Lower lobe of right lung (tissue), 2 donors: ENCODE measurements around the gene GGNBP2. TPM values are rescaled to one million over a fixed set of nuclear protein-coding genes. Genes with fewer than 3 reads are reported as not detected.
"Not testable (repeated sequence)": the region's sequence is repeated elsewhere in the genome, so short reads cannot be mapped to it uniquely, and the experiment has no call there.

ENCODE experiments used
- ATAC-seq, 2 donors: fragments of 200-7000 bp; cut with Tn5 transposase; one replicate each; pipeline ENCODE4 v1.9.1; 2020 to 2022; ENCODE audit warnings: mild to moderate bottlenecking in 2 of 2, moderate library complexity in 2 of 2
- DNase-seq: peaks from one replicate; pipeline ENCODE4 v3.0.0-alpha.2; 2020
- H3K27ac ChIP-seq: fragments of 200-600 bp; one replicate; pipeline ENCODE4 v1.8.0; 2022
- H3K27me3 ChIP-seq: fragments of 200-600 bp; one replicate; pipeline ENCODE4 v1.8.0; 2022; ENCODE audit warnings: low read depth
- H3K36me3 ChIP-seq: fragments of 200-600 bp; one replicate; pipeline ENCODE4 v1.8.0; 2022; ENCODE audit warnings: mild to moderate bottlenecking
- H3K4me1 ChIP-seq: fragments of 200-600 bp; one replicate; pipeline ENCODE4 v1.8.0; 2022
- H3K4me3 ChIP-seq: fragments of 200-600 bp; one replicate; pipeline ENCODE4 v1.8.0; 2022; ENCODE audit warnings: mild to moderate bottlenecking
- H3K9me3 ChIP-seq: fragments of 200-600 bp; one replicate; pipeline ENCODE4 v1.8.0; 2022
- intact Hi-C: fragments of 100-400 bp; cut with DNase I; formaldehyde crosslinking; loops from one replicate; pipeline ENCODE4 v1.11.0; 2022
- total RNA-seq: library from RNA; stranded (reverse); fragmentation: NEBNext Ultra II Directional; extraction: Animal tissue kit (Norgen Biotek cat#: 25700); gene quantifications from one replicate; pipeline ENCODE4 v1.2.1, GENCODE V29; 2021
- TF ChIP-seq, protein P1 (sequence below): fragments of 200-600 bp; IDR thresholded peaks from one replicate; pipeline ENCODE4 v1.8.0; 2022; ENCODE audit warnings: antibody characterized with exemption, mild to moderate bottlenecking
- donor health status: DM: no; HTN: yes; CAD: no; lungs with severe emphysema.

Gene GGNBP2
- total RNA-seq, 1 donor from 2014 or later = 74.8 TPM

DNA sequence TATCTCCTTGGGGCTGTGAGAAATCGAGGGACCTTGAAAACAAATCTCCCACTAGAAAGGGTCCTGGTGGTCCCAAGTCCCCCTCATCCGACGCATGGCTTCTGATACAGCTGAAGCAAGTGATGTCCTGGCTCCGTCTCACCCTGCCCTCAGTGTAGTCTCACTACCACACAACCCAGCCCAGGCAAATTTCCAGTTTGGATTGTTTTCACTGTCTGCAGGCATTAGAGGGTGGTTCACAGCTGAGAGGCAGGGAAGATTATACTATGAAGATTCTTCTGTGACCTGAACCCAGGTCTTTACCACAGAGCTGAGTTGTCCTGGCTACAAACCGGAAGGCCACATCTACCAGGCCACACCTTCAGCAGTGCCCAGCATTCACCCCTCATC lies 40.6 kb upstream of the GGNBP2 start:
- TF ChIP-seq, protein P1, sequence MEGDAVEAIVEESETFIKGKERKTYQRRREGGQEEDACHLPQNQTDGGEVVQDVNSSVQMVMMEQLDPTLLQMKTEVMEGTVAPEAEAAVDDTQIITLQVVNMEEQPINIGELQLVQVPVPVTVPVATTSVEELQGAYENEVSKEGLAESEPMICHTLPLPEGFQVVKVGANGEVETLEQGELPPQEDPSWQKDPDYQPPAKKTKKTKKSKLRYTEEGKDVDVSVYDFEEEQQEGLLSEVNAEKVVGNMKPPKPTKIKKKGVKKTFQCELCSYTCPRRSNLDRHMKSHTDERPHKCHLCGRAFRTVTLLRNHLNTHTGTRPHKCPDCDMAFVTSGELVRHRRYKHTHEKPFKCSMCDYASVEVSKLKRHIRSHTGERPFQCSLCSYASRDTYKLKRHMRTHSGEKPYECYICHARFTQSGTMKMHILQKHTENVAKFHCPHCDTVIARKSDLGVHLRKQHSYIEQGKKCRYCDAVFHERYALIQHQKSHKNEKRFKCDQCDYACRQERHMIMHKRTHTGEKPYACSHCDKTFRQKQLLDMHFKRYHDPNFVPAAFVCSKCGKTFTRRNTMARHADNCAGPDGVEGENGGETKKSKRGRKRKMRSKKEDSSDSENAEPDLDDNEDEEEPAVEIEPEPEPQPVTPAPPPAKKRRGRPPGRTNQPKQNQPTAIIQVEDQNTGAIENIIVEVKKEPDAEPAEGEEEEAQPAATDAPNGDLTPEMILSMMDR = no peak
- DNase-seq = no peak
- H3K4me3 ChIP-seq = no peak overlapping the region

DNA sequence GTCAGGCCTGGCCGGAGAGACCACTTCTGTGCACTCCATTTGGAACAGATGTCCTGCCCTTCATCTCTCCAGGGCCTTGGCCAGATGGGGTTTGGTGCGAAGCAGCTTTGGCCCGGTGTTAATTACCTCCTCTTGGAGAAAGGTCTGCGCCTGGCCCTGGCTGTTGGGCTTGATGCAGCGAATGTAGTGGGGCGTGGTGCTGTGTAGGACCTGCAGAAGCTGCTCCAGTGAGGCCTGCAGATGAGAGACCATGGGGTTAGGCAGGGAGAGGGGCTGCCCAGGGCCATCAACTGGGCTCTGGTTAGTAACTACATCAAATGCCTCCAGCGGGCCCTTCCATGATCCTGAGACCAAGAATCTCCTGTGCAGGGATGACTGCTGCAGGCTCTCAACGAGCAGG lies 39.5 kb upstream of the GGNBP2 start:
- DNase-seq (no peak), ATAC-seq (peak in 1 of 2 donors; percentile 25)
- no peak overlapping the region for H3K4me3 ChIP-seq
- no peaks in the 10 kb centered on the region for H3K4me1 ChIP-seq
- H3K36me3 ChIP-seq = peaks cover 70% of the 10 kb centered on the region
- intact Hi-C loops = no loop called here
- H3K27ac ChIP-seq = no peak overlapping the region
- no peaks in the 10 kb centered on the region for H3K27me3 ChIP-seq
- H3K9me3 ChIP-seq = no peaks in the 10 kb centered on the region
- TF ChIP-seq, protein P1 = no peak

More for the DNA sequence above, 40.6 kb upstream of the GGNBP2 start:
- intact Hi-C loops = no loop called here
- no peaks in the 10 kb centered on the region for H3K4me1 ChIP-seq
- H3K27ac ChIP-seq = no peak overlapping the region
- ATAC-seq = no peak
- H3K9me3 ChIP-seq = no peaks in the 10 kb centered on the region
- H3K36me3 ChIP-seq = peaks cover 77% of the 10 kb centered on the region
- no peaks in the 10 kb centered on the region for H3K27me3 ChIP-seq

DNA sequence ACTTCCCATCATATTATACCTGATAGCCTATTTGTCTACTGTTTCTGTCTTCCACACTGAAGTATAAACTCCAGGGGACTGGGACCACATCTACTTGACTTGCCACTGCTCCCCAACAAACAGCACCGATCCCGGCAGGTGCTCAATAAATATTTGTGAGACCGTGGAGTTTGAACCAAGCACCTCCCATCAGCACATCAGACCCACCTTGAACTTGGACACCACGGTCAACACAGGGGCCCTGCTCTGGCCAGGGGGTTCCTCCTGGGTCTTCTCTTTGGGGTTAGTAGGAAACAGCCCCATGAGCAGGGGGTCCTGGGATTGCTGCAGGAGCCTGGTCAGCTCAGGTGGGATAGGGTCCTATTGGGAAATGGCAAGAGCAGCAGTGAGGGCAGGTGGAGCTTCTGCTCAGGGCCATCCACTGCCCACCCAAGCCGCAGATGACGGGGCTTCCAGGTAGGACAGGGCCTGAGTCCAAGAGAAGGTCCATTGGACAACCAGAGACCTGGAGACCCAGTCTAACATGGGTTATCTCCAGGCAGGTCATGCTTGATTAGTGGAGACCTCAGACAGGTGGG lies 38.4 kb upstream of the GGNBP2 start:
- DNase-seq = no peak
- H3K36me3 ChIP-seq = peaks cover 70% of the 10 kb centered on the region
- H3K4me3 ChIP-seq = no peak overlapping the region
- no peak overlapping the region for H3K27ac ChIP-seq
- H3K27me3 ChIP-seq = no peaks in the 10 kb centered on the region
- TF ChIP-seq, protein P1 = no peak
- no peaks in the 10 kb centered on the region for H3K4me1 ChIP-seq
- no peak for ATAC-seq
- intact Hi-C loops = no loop called here
- no peaks in the 10 kb centered on the region for H3K9me3 ChIP-seq

DNA sequence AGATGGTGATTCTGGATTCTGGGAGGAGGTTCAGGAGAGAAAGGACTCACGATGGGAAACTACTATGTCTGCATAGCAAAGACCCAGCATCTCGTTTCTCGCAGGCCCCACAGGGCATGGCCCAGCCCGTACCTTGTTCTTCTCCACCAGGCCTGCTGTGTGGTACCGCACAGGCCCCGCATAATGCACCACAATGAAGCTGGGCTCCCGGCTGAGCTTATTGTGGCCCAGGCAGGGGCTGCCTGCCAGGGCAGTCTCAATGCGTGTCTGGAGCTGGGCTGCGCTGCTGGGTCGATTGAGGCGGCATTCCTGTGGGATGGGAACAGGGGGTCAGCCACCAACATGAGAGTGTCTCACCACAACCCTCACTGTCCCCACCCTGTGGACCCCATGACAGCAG lies 37.9 kb upstream of the GGNBP2 start:
- DNase-seq = no peak
- H3K27me3 ChIP-seq = no peaks in the 10 kb centered on the region
- ATAC-seq = no peak
- H3K36me3 ChIP-seq = peaks cover 70% of the 10 kb centered on the region
- H3K4me1 ChIP-seq = no peaks in the 10 kb centered on the region
- TF ChIP-seq, protein P1 = no peak
- H3K27ac ChIP-seq = no peak overlapping the region
- no peak overlapping the region for H3K4me3 ChIP-seq
- no peaks in the 10 kb centered on the region for H3K9me3 ChIP-seq
- intact Hi-C loops = no loop called here

DNA sequence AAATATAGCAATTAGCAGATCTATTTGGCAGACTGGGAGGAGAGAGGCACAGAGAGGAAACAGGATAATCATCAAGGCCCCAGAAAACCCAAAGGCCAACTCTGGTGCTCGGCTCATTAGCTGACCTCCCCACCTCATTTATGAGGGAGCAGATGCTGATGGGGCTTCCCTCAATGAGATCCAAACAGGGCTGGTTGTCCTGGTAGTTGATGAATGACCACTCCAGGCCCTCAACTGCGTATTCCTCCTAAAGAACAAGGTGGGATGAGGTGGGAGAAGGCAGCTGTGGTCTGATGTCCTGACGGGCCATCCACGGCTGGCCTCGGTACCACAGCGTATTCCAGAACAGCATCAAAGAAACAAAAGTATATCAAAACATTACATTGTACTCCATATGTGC lies 37.5 kb upstream of the GGNBP2 start:
- H3K4me3 ChIP-seq = no peak overlapping the region
- ATAC-seq (no peak), DNase-seq (no peak)
- H3K36me3 ChIP-seq = peaks cover 67% of the 10 kb centered on the region
- TF ChIP-seq, protein P1 = no peak
- H3K4me1 ChIP-seq = no peaks in the 10 kb centered on the region
- no peaks in the 10 kb centered on the region for H3K27me3 ChIP-seq
- H3K9me3 ChIP-seq = no peaks in the 10 kb centered on the region
- no peak overlapping the region for H3K27ac ChIP-seq
- intact Hi-C loops = no loop called here

DNA sequence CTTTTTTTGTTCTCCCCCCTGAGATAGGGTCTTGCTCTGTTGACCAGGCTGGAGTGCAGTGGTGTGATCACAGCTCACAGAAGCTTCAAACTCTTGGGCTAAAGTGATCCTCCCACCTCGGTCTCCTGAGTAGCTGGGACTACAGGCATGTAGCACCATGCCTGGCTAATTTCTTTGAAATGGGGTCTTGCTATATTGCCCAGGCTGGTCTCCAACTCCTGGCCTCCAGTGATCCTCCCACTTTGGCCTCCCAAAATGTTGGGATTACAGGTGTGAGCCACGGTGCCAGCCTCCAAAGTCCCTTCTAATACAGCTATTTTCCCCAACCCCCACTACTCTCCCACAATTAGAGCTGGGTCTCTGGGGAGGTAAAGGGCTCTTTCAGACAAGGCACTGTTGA lies 36.3 kb upstream of the GGNBP2 start:
- DNase-seq, H3K27ac ChIP-seq, intact Hi-C loops, H3K9me3 ChIP-seq, H3K4me1 ChIP-seq, H3K4me3 ChIP-seq, H3K27me3 ChIP-seq, ATAC-seq: not testable (repeated sequence)
- peaks cover 65% of the 10 kb centered on the region for H3K36me3 ChIP-seq
